HG03354 (cell line): ENCODE data around the gene ACTL6B.

Source experiments
- ATAC-seq: cut with Tn5 transposase; IDR thresholded peaks from one replicate; pipeline ENCODE4 v1.9.1; 2021; ENCODE audit warnings: mild to moderate bottlenecking; ENCODE audit not compliant: unreplicated experiment, poor library complexity, severe bottlenecking

Gene ACTL6B

GRCh38 chr7:100632951-100633717, 23.1 kb downstream of the ACTL6B start:
- ATAC-seq = no peak

- no peak for ATAC-seq
Observed at GRCh38 chr7:100630066-100630465, 26.2 kb downstream of the ACTL6B start.

- no peak for ATAC-seq
Observed at GRCh38 chr7:100629117-100629716, 27.0 kb downstream of the ACTL6B start.

- ATAC-seq = no peak
Observed at GRCh38 chr7:100627238-100627549, 29.1 kb downstream of the ACTL6B start.

GRCh38 chr7:100626530-100627237, 29.6 kb downstream of the ACTL6B start:
- peak; percentile 88 for ATAC-seq

GRCh38 chr7:100626055-100626454, 30.2 kb downstream of the ACTL6B start:
- no peak for ATAC-seq

- no peak for ATAC-seq
Observed at GRCh38 chr7:100623951-100624824, 32.1 kb downstream of the ACTL6B start.

GRCh38 chr7:100621554-100621953, 34.7 kb downstream of the ACTL6B start:
- ATAC-seq = no peak

GRCh38 chr7:100620804-100621203, 35.4 kb downstream of the ACTL6B start:
- no peak for ATAC-seq

GRCh38 chr7:100620239-100620638, 36.0 kb downstream of the ACTL6B start:
- no peak for ATAC-seq

- no peak for ATAC-seq
Observed at GRCh38 chr7:100614308-100614861, 41.9 kb downstream of the ACTL6B start.

- no peak for ATAC-seq
Observed at GRCh38 chr7:100613412-100614175, 42.7 kb downstream of the ACTL6B start.

GRCh38 chr7:100612730-100613390, 43.4 kb downstream of the ACTL6B start:
- ATAC-seq = no peak

GRCh38 chr7:100611983-100612729, 44.1 kb downstream of the ACTL6B start, which contains the start of gene MOSPD3:
Gene MOSPD3 (plus strand): TSS chr7:100612540. CDS start chr7:100612792, 252 bp downstream.
- peak; percentile 92 for ATAC-seq

- ATAC-seq = no peak
Observed at GRCh38 chr7:100609958-100610357, 46.3 kb downstream of the ACTL6B start.

- no peak for ATAC-seq
Observed at GRCh38 chr7:100607111-100607510, 49.1 kb downstream of the ACTL6B start.

GRCh38 chr7:100606313-100606712, 49.9 kb downstream of the ACTL6B start:
- ATAC-seq = no peak
